Psoas muscle (tissue), 8 donors: Measurements from ENCODE around the gene TGDS. TPM values are rescaled to one million over a fixed set of nuclear protein-coding genes. Genes with fewer than 3 reads are reported as not detected.
A peak's percentile ranks its signal among the peaks of the same experiment; 100 is the strongest.

ENCODE experiments used
- ATAC-seq, 4 donors: fragments of 200-7000 bp; cut with Tn5 transposase; one replicate each; pipeline ENCODE4 v1.9.1; 2020; ENCODE audit warnings: moderate library complexity in 3 of 4, mild to moderate bottlenecking in 2 of 4
- DNase-seq, 2 donors: peaks; one replicate each; pipeline ENCODE4 v3.0.0-alpha.2; 2020
- H3K27ac ChIP-seq: fragments of 200-600 bp; one replicate; pipeline ENCODE4 v1.8.0; 2022
- H3K27me3 ChIP-seq, 3 donors: fragments of 200-600 bp in 1 of 3; one replicate each; pipeline versions ENCODE4 v1.6.1 to v1.8.0; 2013 to 2022; ENCODE audit warnings: low read length in 2 of 3, mild to moderate bottlenecking in 2 of 3, moderate library complexity in 1 of 3; ENCODE audit not compliant: insufficient read depth in 3 of 3
- H3K36me3 ChIP-seq, 2 donors: fragments of 200-600 bp in 1 of 2; one replicate each; pipeline versions ENCODE4 v1.6.1 to v1.8.0; 2013 to 2022; ENCODE audit warnings: low read depth in 1 of 2, mild to moderate bottlenecking in 1 of 2, moderate library complexity in 1 of 2; ENCODE audit not compliant: insufficient read depth in 1 of 2
- H3K4me1 ChIP-seq: fragments of 200-600 bp; one replicate; pipeline ENCODE4 v1.8.0; 2022
- H3K4me3 ChIP-seq: fragments of 200-600 bp; one replicate; pipeline ENCODE4 v1.8.0; 2022; ENCODE audit warnings: mild to moderate bottlenecking
- H3K9me3 ChIP-seq: fragments of 200-600 bp; one replicate; pipeline ENCODE4 v1.8.0; 2022
- WGBS, 3 donors: extraction: QIAGEN DNeasy Blood & Tissue Kit; methylation state at CpG; one replicate each; pipeline versions ENCODE4 v1.1.6 to v1.1.7; 2013; 5-methylcytosine and 5-hydroxymethylcytosine counted together
- intact Hi-C, 2 donors: fragments of 100-400 bp; cut with DNase I; formaldehyde crosslinking; loops; one replicate each; pipeline versions ENCODE4 v1.11.0 to v1.14.2; 2022
- polyA plus RNA-seq, 3 donors: library from polyadenylated mRNA; stranded (reverse); fragments of 200-250 nt; gene quantifications; one replicate each; pipeline ENCODE4 v1.2.3, GENCODE V29; 2013
- total RNA-seq, 4 donors: library from RNA; stranded (reverse); fragmentation: NEBNext Ultra II Directional in 2 of 4; extraction: Animal tissue kit (Norgen Biotek cat#: 25700) in 2 of 4; gene quantifications; one replicate each; pipeline versions ENCODE4 v1.2.1 to v1.2.4, GENCODE V29; 2021 to 2023
- TF ChIP-seq, protein P1 (sequence below): fragments of 200-600 bp; IDR thresholded peaks from one replicate; pipeline ENCODE4 v1.8.0; 2022; ENCODE audit warnings: antibody characterized with exemption
- donor health status: healthy with polysubstance abuse.
- donor health status: DM: no; HTN: no; CAD: no; lungs with moderate emphysema.
- donor health status: Bipolar disorder and iron deficiency.
- donor health status: healthy.
- donor health status: DM: yes; HTN: yes; CAD: no.
- donor health status: DM: no; HTN: no; CAD: no.
- donor health status: DM: no; HTN: no; CAD: no.
- donor health status: DM: yes; HTN: yes; CAD: no.

Gene TGDS
- total and polyA plus RNA-seq, 7 donors = 2.4 to 6.2 (median 3.4) TPM

DNA sequence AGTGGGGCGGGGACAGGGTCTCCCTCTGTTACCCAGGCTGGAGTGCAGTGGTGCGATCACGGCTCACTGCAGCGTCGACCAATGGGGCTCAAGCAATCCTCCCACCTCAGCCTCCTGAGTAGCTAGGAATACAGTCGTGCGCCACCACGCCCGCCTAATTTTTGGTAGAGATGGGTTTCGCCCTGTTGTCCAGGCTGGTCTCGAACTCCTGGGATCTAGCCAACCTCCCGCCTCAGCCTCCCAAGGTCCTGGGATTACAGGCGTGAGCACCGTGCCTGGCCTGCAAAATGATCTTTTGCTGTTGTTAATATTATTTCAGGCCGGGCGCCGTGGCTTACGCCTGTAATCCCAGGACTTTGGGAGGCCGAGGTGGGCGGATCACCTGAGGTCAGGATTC, 621 bp upstream of the TGDS start:
- H3K9me3 ChIP-seq = no peaks in the 10 kb centered on the region
- peak in 1 of 2 donors; percentile 56 for DNase-seq
- ATAC-seq = no peak
- H3K27me3 ChIP-seq = no peaks in the 10 kb centered on the region
- H3K27ac ChIP-seq = no peak overlapping the region
- peaks cover 19% of the 10 kb centered on the region for H3K4me1 ChIP-seq
- peak overlapping the region; percentile 89 for H3K4me3 ChIP-seq
- H3K36me3 ChIP-seq = peaks cover 0 to 19% of the 10 kb centered on the region in 2 donors
- WGBS, 3 donors = 69 to 70% (median 70%) methylated on average over 20 of the region's 20 CpGs
- TF ChIP-seq, protein P1, sequence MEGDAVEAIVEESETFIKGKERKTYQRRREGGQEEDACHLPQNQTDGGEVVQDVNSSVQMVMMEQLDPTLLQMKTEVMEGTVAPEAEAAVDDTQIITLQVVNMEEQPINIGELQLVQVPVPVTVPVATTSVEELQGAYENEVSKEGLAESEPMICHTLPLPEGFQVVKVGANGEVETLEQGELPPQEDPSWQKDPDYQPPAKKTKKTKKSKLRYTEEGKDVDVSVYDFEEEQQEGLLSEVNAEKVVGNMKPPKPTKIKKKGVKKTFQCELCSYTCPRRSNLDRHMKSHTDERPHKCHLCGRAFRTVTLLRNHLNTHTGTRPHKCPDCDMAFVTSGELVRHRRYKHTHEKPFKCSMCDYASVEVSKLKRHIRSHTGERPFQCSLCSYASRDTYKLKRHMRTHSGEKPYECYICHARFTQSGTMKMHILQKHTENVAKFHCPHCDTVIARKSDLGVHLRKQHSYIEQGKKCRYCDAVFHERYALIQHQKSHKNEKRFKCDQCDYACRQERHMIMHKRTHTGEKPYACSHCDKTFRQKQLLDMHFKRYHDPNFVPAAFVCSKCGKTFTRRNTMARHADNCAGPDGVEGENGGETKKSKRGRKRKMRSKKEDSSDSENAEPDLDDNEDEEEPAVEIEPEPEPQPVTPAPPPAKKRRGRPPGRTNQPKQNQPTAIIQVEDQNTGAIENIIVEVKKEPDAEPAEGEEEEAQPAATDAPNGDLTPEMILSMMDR = no peak
- intact Hi-C loops = loop anchor here in 1 of 2 donors (2.0 kb wide), 1 partner anchor 48 kb away; no protein-coding TSS in a partner anchor

DNA sequence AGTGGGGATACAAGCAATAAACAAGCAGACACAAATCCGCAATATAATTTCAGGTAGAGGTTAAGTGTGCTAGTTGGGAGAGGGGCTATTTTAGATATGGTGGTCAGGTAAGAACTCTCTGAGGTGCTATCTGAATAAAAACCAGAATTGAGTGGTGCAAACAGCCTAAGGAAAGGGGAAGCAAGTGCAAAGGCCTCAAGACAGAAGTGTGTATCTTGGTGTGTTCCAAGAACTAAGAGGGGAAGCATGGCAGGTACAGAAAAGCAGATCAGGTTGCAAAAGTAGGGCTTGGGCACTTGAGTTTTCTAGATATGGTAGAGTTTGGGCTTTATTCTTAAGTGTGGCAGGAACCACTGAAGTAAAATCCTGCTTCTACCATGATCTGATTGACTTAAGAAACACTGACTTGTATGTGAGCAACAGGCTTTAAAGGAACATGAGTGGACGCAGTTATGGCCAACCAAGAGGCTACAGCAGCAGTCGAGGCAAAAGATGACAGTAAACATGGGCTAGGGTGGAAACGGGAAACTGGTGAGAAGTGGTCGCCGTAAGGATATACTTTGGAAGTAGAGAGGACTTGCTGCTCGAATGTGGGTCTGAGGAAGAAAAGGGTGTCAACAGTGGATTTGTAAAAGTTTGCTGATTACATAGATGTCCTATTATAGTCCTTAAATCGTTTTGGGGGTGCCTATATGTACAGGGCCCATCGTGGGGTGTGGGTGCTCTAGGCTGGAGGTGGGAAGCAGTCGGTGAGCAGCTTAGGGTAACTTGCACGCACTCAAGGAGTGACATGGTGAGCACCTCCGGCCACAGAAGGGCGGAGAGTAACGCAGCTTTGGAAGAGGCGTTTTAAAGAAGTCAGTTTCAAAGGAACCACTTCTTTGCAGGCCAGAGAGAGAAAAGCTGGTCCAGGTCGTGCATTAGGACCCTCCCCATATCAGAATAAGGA, 677 bp downstream of the TGDS start:
- ATAC-seq = peak; percentile 31 to 81 (median 58)
- Histone ChIP-seq H3K4me3 (peak overlapping the region; percentile 89), H3K36me3 (peaks cover 0 to 32% of the 10 kb centered on the region in 2 donors), H3K4me1 (peaks cover 19% of the 10 kb centered on the region), H3K27me3 (no peaks in the 10 kb centered on the region), H3K9me3 (no peaks in the 10 kb centered on the region), H3K27ac (peak overlapping the region; percentile 83)
- TF ChIP-seq, protein P1 = no peak
- WGBS, 3 donors = 8% methylated on average over 16 of the region's 16 CpGs
- DNase-seq = peak in 1 of 2 donors; percentile 55
- intact Hi-C loops = no loop called here

DNA sequence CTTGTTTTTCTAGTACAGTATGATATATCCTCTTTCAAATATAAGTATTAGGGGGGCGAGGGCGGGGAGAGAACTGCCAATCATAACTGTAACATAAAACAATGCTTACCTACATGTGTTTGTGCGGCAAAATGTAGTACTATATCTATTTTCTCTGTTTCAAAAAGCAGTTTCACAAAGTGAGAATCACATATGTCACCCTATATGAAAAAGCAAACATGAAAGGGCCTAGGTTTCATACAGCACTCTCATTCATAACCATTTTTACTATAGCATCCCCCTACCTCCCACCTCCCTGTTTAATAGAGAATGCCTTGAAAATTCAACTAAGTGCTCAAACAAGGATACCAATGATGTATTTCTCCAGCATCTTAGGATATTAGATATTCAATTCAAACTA, 5.2 kb downstream of the TGDS start:
- 97 to 100% (median 97%) methylated on average over 3 of the region's 3 CpGs for WGBS, 3 donors
- TF ChIP-seq, protein P1 = no peak
- H3K36me3 ChIP-seq = peaks cover 0 to 52% of the 10 kb centered on the region in 2 donors
- intact Hi-C loops = no loop called here
- no peak for DNase-seq
- H3K27me3 ChIP-seq = no peaks in the 10 kb centered on the region
- no peak for ATAC-seq
- no peak overlapping the region for H3K27ac ChIP-seq
- no peak overlapping the region for H3K4me3 ChIP-seq
- no peaks in the 10 kb centered on the region for H3K9me3 ChIP-seq
- peaks cover 19% of the 10 kb centered on the region for H3K4me1 ChIP-seq

DNA sequence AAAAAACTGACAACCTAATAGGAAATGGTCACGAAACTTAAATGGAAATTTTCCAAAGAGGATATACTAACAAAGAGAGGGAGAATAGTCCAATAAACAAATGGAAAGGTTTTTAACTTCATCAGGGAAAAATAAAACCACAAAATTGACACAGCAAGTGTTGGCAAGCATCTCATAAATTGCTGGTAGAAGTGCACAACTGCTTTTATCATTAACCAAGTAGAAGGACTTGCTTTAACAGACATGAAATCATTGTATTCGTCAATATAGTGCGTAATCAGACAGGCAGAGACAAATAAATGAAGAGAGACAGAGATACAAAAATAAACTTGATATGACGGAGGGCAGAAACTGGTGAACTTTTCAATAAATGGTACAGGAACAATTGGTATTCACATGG, 7.4 kb downstream of the TGDS start:
- Histone ChIP-seq H3K4me1 (no peaks in the 10 kb centered on the region), H3K9me3 (no peaks in the 10 kb centered on the region), H3K27ac (no peak overlapping the region), H3K36me3 (peaks cover 0 to 60% of the 10 kb centered on the region in 2 donors), H3K27me3 (no peaks in the 10 kb centered on the region), H3K4me3 (no peak overlapping the region)
- WGBS, 3 donors = 79 to 89% (median 81%) methylated on average over 4 of the region's 4 CpGs
- DNase-seq (no peak), ATAC-seq (no peak)
- TF ChIP-seq, protein P1 = no peak
- intact Hi-C loops = no loop called here
